Tibial artery (tissue), 4 donors: ENCODE measurements around the gene CCNG2.
A peak's percentile ranks its signal among the peaks of the same experiment; 100 is the strongest.

Source experiments
- DNase-seq, 2 donors: peaks; one replicate each; pipeline ENCODE4 v3.0.0-alpha.2; 2019
- H3K27ac ChIP-seq, 2 donors: fragments of 200-600 bp; sonication (generic) in 1 of 2; 1 replicate in 1 of 2; 2 replicates in 1 of 2; pipeline ENCODE4 v1.5.1; 2018 to 2019; ENCODE audit warnings: mild to moderate bottlenecking in 1 of 2
- H3K27me3 ChIP-seq, 2 donors: fragments of 200-600 bp; sonication (generic) in 1 of 2; one replicate each; pipeline versions ENCODE4 v1.5.1 to v1.6.0; 2016 to 2019
- H3K36me3 ChIP-seq, 3 donors: fragments of 200-600 bp; sonication (generic) in 2 of 3; one replicate each; pipeline ENCODE4 v1.5.1; 2016 to 2019; ENCODE audit warnings: mild to moderate bottlenecking in 2 of 3
- H3K4me1 ChIP-seq, 4 donors: fragments of 200-600 bp; sonication (generic) in 2 of 4; 1 replicate in 3 of 4; 2 replicates in 1 of 4; pipeline ENCODE4 v1.5.1; 2016 to 2019
- H3K4me3 ChIP-seq, 2 donors: fragments of 200-600 bp; sonication (generic) in 1 of 2; 1 replicate in 1 of 2; 2 replicates in 1 of 2; pipeline ENCODE4 v1.5.1; 2018 to 2019; ENCODE audit warnings: mild to moderate bottlenecking in 2 of 2
- H3K9me3 ChIP-seq, 3 donors: fragments of 200-600 bp; sonication (generic) in 1 of 3; one replicate each; pipeline ENCODE4 v1.5.1; 2016 to 2019
- CTCF ChIP-seq, 2 experiments: fragments of 200-600 bp in 1 of 2; fragments of 450-650 bp in 1 of 2; IDR thresholded peaks; one replicate each; pipeline ENCODE4 v1.5.1; 2017 to 2019; ENCODE audit warnings: antibody characterized with exemption in 2 of 2, mild to moderate bottlenecking in 1 of 2, moderate library complexity in 1 of 2
- intact Hi-C: fragments of 100-400 bp; cut with DNase I; formaldehyde crosslinking; loops from one replicate; pipeline ENCODE4 v1.15.0; 2023; ENCODE audit warnings: low total_unique reads

The CCNG2 gene

GRCh38 chr4:77179519-77179918 lies 22.5 kb downstream of the CCNG2 start:
- H3K36me3 ChIP-seq: no peaks in the 10 kb centered on the region
- no peak for TF ChIP-seq CTCF (IDR thresholded peaks at IDR 0.05)
- no peak for DNase-seq

DNA sequence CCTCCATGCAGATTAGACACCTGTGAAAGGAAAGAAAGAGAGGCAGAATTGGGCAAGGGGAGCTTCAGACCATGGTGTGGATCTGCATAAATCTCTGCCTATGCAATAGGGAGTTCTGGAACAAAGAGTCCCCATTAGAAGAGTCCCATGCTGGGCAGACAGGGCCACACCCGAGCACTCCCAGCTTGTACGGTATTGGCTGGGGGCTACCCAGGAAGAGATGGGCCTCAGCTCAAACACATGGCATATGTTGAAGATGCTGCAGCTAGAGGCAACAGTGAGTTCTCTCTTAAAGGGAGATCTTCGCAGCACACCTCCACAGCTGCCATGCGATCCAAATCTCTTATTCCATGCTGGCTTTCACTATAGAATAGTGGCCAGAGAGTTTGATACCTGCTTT lies 24.7 kb downstream of the CCNG2 start:
- Histone ChIP-seq H3K4me1 (peaks cover 0 to 6% (median 0%) of the 10 kb centered on the region in 4 donors), H3K36me3 (no peaks in the 10 kb centered on the region), H3K27ac (no peak overlapping the region), H3K4me3 (no peak overlapping the region), H3K9me3 (no peaks in the 10 kb centered on the region), H3K27me3 (no peaks in the 10 kb centered on the region)
- no peak for DNase-seq
- intact Hi-C loops: no loop called here
- no peak for TF ChIP-seq CTCF (IDR thresholded peaks at IDR 0.05)

More at GRCh38 chr4:77179519-77179918, 22.5 kb downstream of the CCNG2 start:
- Histone ChIP-seq H3K4me1 (peaks cover 0 to 6% (median 0%) of the 10 kb centered on the region in 4 donors), H3K9me3 (no peaks in the 10 kb centered on the region), H3K4me3 (no peak overlapping the region), H3K27me3 (no peaks in the 10 kb centered on the region), H3K27ac (no peak overlapping the region)
- intact Hi-C loops: no loop called here

DNA sequence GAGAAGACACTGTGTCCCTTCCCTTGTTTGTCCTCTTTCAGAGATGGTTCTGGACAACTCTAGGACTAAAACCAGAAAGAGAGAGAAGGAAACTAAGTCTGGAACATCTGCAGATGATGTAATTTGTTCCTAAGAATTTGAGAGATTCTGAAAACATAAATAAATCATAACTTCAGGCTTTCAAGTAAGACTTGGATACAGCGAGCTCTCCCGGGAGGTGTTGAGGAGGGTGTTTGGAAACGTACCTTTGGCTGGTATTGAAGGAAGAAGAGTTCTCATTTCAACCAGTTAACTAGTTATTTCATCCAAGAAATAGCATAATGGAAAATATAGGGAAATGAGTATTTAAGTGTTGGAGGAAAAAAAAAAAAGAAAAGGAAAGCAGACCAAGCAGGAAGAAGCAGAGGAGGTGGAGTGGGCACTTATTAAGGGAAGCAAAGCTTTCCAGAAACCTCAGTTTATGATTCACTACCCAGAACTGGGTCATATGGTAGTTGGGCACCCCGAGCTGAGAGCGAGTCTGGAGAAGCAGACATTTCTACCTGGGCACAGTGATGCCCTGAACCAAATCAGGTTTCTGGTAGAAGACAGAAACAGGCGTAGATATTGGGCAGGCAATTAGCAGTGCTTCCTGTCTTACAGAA lies 26.9 kb downstream of the CCNG2 start:
- H3K4me3 ChIP-seq: no peak overlapping the region
- no peaks in the 10 kb centered on the region for H3K27me3 ChIP-seq
- peak overlapping the region in 1 of 2 donors; percentile 27 for H3K27ac ChIP-seq
- no peaks in the 10 kb centered on the region for H3K9me3 ChIP-seq
- DNase-seq: no peak
- TF ChIP-seq CTCF (IDR thresholded peaks at IDR 0.05): no peak
- H3K36me3 ChIP-seq: no peaks in the 10 kb centered on the region
- intact Hi-C loops: no loop called here
- peaks cover 0 to 6% (median 0%) of the 10 kb centered on the region in 4 donors for H3K4me1 ChIP-seq

DNA sequence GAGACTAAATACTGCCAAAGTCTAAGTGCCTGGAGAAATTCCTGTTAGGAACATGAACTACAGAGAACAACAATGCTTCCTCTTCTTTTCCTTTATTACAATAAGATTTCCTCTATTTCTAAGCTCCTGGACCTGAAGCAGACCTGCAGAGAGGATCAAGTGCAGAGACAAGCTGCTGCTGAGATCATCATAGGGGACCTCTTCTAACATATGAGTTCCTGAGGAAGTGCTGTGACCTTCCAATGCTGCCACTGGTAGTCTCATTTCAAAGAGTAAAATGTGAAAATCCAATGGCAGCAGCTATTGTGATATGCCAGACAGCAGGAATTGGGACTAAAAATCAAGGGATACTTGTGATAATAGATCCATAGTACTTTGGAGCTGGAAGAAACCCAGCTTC lies 28.0 kb downstream of the CCNG2 start:
- Histone ChIP-seq H3K27ac (no peak overlapping the region), H3K36me3 (no peaks in the 10 kb centered on the region), H3K9me3 (no peaks in the 10 kb centered on the region), H3K4me3 (no peak overlapping the region), H3K4me1 (peaks cover 0 to 6% (median 0%) of the 10 kb centered on the region in 4 donors), H3K27me3 (no peaks in the 10 kb centered on the region)
- intact Hi-C loops: no loop called here
- no peak for DNase-seq
- no peak for TF ChIP-seq CTCF (IDR thresholded peaks at IDR 0.05)

GRCh38 chr4:77185686-77186085 lies 28.7 kb downstream of the CCNG2 start:
- intact Hi-C loops: no loop called here
- Histone ChIP-seq H3K27ac (no peak overlapping the region), H3K9me3 (no peaks in the 10 kb centered on the region), H3K27me3 (no peaks in the 10 kb centered on the region), H3K4me3 (no peak overlapping the region), H3K4me1 (peaks cover 0 to 6% (median 0%) of the 10 kb centered on the region in 4 donors), H3K36me3 (no peaks in the 10 kb centered on the region)
- no peak for DNase-seq
- TF ChIP-seq CTCF (IDR thresholded peaks at IDR 0.05): no peak
